K562 (cell line): ENCODE results near the gene TMEM60. TPM values are rescaled to one million over a fixed set of nuclear protein-coding genes. Genes with fewer than 3 reads are reported as not detected.

ENCODE experiments used
- C11orf30 ChIP-seq: fragments of 450-650 bp; IDR thresholded peaks from 2 replicates; pipeline ENCODE4 v1.6.1; 2016; ENCODE audit warnings: low read depth, mild to moderate bottlenecking
- DACH1 ChIP-seq: fragments of 450-650 bp; IDR thresholded peaks from 2 replicates; pipeline ENCODE4 v1.6.1; 2018; ENCODE audit not compliant: partially characterized antibody
- DEAF1 ChIP-seq: fragments of 450-650 bp; formaldehyde crosslinking; IDR thresholded peaks from 2 replicates; pipeline ENCODE4 v1.4.0; 2020; ENCODE audit warnings: mild to moderate bottlenecking, moderate library complexity
- DMBX1 ChIP-seq: fragments of 250-450 bp; sonication (Bioruptor Pico); IDR thresholded peaks from 2 replicates; pipeline ENCODE4 v1.8.0; 2022; ENCODE audit warnings: inconsistent platforms, mild to moderate bottlenecking, moderate library complexity, borderline replicate concordance
- EHMT2 ChIP-seq: fragments of 450-650 bp; IDR thresholded peaks from 2 replicates; pipeline ENCODE4 v1.6.1; 2018; ENCODE audit warnings: antibody characterized with exemption
- KDM2B ChIP-seq: fragments of 250-450 bp; sonication (Bioruptor Pico); IDR thresholded peaks from 2 replicates; pipeline ENCODE4 v1.8.0; 2021; ENCODE audit warnings: mild to moderate bottlenecking, moderate library complexity
- LEF1 ChIP-seq: fragments of 450-650 bp; IDR thresholded peaks from 2 replicates; pipeline ENCODE4 v1.6.1; 2016; ENCODE audit warnings: mild to moderate bottlenecking
- MAFG ChIP-seq: fragments of 450-650 bp; conservative IDR thresholded peaks from 2 replicates; pipeline ENCODE4 v1.6.1; 2016; ENCODE audit warnings: missing genetic modification characterization, missing compliant biosample characterization
- MAFK ChIP-seq: IDR thresholded peaks from 2 replicates; pipeline ENCODE4 v1.6.1; 2011; ENCODE audit warnings: low read length, improper control_type of control experiment
- NR2C1 ChIP-seq, 2 experiments: fragments of 450-650 bp; IDR thresholded peaks; 2 replicates each; pipeline ENCODE4 v1.6.1; 2017; ENCODE audit warnings: mild to moderate bottlenecking in 2 of 2, antibody characterized with exemption in 1 of 2, inconsistent platforms in 1 of 2, missing compliant biosample characterization in 1 of 2, missing genetic modification characterization in 1 of 2
- PKNOX1 ChIP-seq: fragments of 450-650 bp; IDR thresholded peaks from 2 replicates; pipeline ENCODE4 v1.6.1; 2016
- POU5F1 ChIP-seq: fragments of 150-350 bp; IDR thresholded peaks from 2 replicates; pipeline ENCODE4 v1.6.1; 2014; ENCODE audit warnings: borderline replicate concordance, low read length, low read depth, mild to moderate bottlenecking; ENCODE audit not compliant: partially characterized antibody
- PPARD ChIP-seq: fragments of 250-450 bp; sonication (Bioruptor Pico); IDR thresholded peaks from 2 replicates; pipeline ENCODE4 v1.8.0; 2022; ENCODE audit warnings: inconsistent platforms, mild to moderate bottlenecking, moderate library complexity
- RBM25 ChIP-seq: fragments of 200-400 bp; formaldehyde crosslinking; IDR thresholded peaks from 2 replicates; pipeline ENCODE4 v1.6.1; 2018; ENCODE audit warnings: low read length, low read depth, moderate library complexity; ENCODE audit not compliant: severe bottlenecking
- ZBED1 ChIP-seq: IDR thresholded peaks from 2 replicates; pipeline ENCODE4 v1.6.1; 2014
- ZBTB1 ChIP-seq: sonication (generic); formaldehyde crosslinking; IDR thresholded peaks from 2 replicates; pipeline ENCODE4 v1.8.1; 2023; ENCODE audit warnings: missing genetic modification reagents, low read depth, mild to moderate bottlenecking, borderline replicate concordance
- ZNF232 ChIP-seq: sonication (generic); formaldehyde crosslinking; IDR thresholded peaks from 2 replicates; pipeline ENCODE4 v1.8.0; 2022; ENCODE audit warnings: mild to moderate bottlenecking, missing genetic modification reagents
- polyA plus RNA-seq, 8 experiments: library from polyadenylated mRNA; depleted of rRNA in 4 of 8; stranded (reverse) in 5 of 8; unstranded in 3 of 8; fragments of >200 nt; fragmentation: Nextera tagmentation in 2 of 8; fragmentation: Illumina TruSeq in 1 of 8; extraction: Ambion mirVana in 2 of 8; extraction: Trizol in 1 of 8; gene quantifications; 2 replicates each; pipeline versions ENCODE4 v1.2.1 to v1.2.3, GENCODE V29; 2011 to 2014; ENCODE audit warnings: inconsistent platforms in 1 of 8, missing spikeins in 1 of 8
- total RNA-seq, 7 experiments: library from RNA; depleted of rRNA in 6 of 7; stranded (reverse); fragments of >200 nt in 6 of 7; fragmentation: Illumina TruSeq in 2 of 7; extraction: Trizol in 2 of 7; gene quantifications; 2 replicates each; pipeline versions ENCODE4 v1.2.1 to v1.2.3, GENCODE V29; 2011 to 2021; ENCODE audit warnings: low replicate concordance in 1 of 7

TMEM60 gene
- total and polyA plus RNA-seq, 9 of the 15 experiments (the other 6 are each of a cell fraction or from before 2014, with no cell fraction given), result 12.5 to 140 (median 38.4) TPM

GRCh38 chr7:77802557-77803405 is 4.5 kb upstream of the TMEM60 start (continued):
- 0 out of 2 replicates have a peak, but pooled peaks have one; percentile 9 for TF ChIP-seq DEAF1 (CRISPR knock-in tag)
- TF ChIP-seq KDM2B (CRISPR knock-in tag), result no peak
- no peak for TF ChIP-seq PPARD (CRISPR knock-in tag)
- TF ChIP-seq ZBED1, result no peak
- TF ChIP-seq ZNF232, result no peak
- TF ChIP-seq PKNOX1, result no peak
- TF ChIP-seq DACH1, result no peak
- TF ChIP-seq MAFK, result 0 out of 2 replicates have a peak, but pooled peaks have one; percentile 19
- no peak for TF ChIP-seq POU5F1
- TF ChIP-seq MAFG (tag), result peak; percentile 45
- TF ChIP-seq EHMT2, result no peak
- TF ChIP-seq RBM25, result peak; percentile 59
- TF ChIP-seq ZBTB1 (CRISPR knock-in tag), result no peak
- TF ChIP-seq C11orf30, result peak; percentile 66
- no peak for TF ChIP-seq LEF1
- TF ChIP-seq DMBX1 (CRISPR knock-in tag), result no peak
- no peak for TF ChIP-seq NR2C1 (IDR thresholded peaks at IDR 0.05)
- TF ChIP-seq NR2C1 (tag; IDR thresholded peaks at IDR 0.05), result no peak
- TF ChIP-seq, all 486 proteins: peak for 11
